PC-9 (cell line): ENCODE data around the gene SYTL2. TPM values are rescaled to one million over a fixed set of nuclear protein-coding genes. Genes with fewer than 3 reads are reported as not detected.

ENCODE experiments used
- BruUV-seq: library from RNA; stranded (reverse); fragments of 400-500 nt; replicated peaks from 2 replicates; lab custom pipeline; 2021; lab: Mats Ljungman, UMichigan
- CTCF ChIA-PET: fragments of 300-600 bp; sonication (Branson Sonifier 250); formaldehyde crosslinking; loops from one replicate; lab custom pipeline; 2022; ENCODE audit warnings: antibody characterized with exemption; lab: Charles Lee
- POLR2A ChIA-PET: fragments of 300-600 bp; sonication (Branson Sonifier 250); formaldehyde crosslinking; loops from one replicate; lab custom pipeline; 2022; ENCODE audit warnings: antibody characterized with exemption; ENCODE audit not compliant: unreplicated experiment; lab: Charles Lee
- DNase-seq, 2 experiments: peaks; one replicate each; pipeline versions ENCODE4 v3.0.0 to v3.0.0-alpha.2; 2015 to 2022; ENCODE audit warnings: mixed read lengths in 1 of 2
- H2AFZ ChIP-seq: fragments of 200-600 bp; sonication (generic); 2 replicates; pipeline ENCODE4 v1.8.1; 2017; ENCODE audit warnings: antibody characterized with exemption
- H3F3A ChIP-seq: fragments of 200-600 bp; sonication (generic); 2 replicates; pipeline ENCODE4 v1.8.1; 2017; ENCODE audit warnings: antibody characterized with exemption, mild to moderate bottlenecking, low read depth; ENCODE audit not compliant: insufficient read depth
- H3K27ac ChIP-seq: fragments of 200-600 bp; sonication (generic); 2 replicates; pipeline ENCODE4 v1.6.1; 2016; ENCODE audit warnings: mixed run types
- H3K27me3 ChIP-seq: fragments of 200-600 bp; sonication (generic); 2 replicates; pipeline ENCODE4 v1.6.1; 2016; ENCODE audit warnings: low read depth, mixed run types; ENCODE audit not compliant: insufficient read depth
- H3K36me3 ChIP-seq: fragments of 200-600 bp; sonication (generic); 2 replicates; pipeline ENCODE4 v1.6.1; 2016; ENCODE audit warnings: low read depth, mixed run types
- H3K4me1 ChIP-seq: fragments of 200-600 bp; sonication (generic); replicated peaks from 2 replicates; pipeline ENCODE4 v1.6.1; 2016; ENCODE audit warnings: mixed run types; ENCODE audit not compliant: insufficient read depth
- H3K4me2 ChIP-seq: fragments of 200-600 bp; sonication (generic); 2 replicates; pipeline ENCODE4 v1.6.1; 2017; ENCODE audit warnings: mixed run types
- H3K4me3 ChIP-seq: fragments of 200-600 bp; sonication (generic); 2 replicates; pipeline ENCODE4 v1.6.1; 2016; ENCODE audit warnings: mixed run types
- H3K79me2 ChIP-seq: fragments of 200-600 bp; sonication (generic); 2 replicates; pipeline ENCODE4 v1.6.1; 2017; ENCODE audit warnings: low read depth, mixed run types
- H3K9me2 ChIP-seq: fragments of 200-600 bp; sonication (generic); 2 replicates; pipeline ENCODE4 v1.8.1; 2017; ENCODE audit warnings: mild to moderate bottlenecking; ENCODE audit not compliant: insufficient read depth
- H3K9me3 ChIP-seq: fragments of 200-600 bp; sonication (generic); 2 replicates; pipeline ENCODE4 v1.8.1; 2016; ENCODE audit warnings: low read depth; ENCODE audit not compliant: insufficient read depth
- H4K20me1 ChIP-seq: fragments of 200-600 bp; sonication (generic); 2 replicates; pipeline ENCODE4 v1.8.1; 2017; ENCODE audit not compliant: insufficient read depth
- EZH2 ChIP-seq: fragments of 200-600 bp; sonication (generic); IDR thresholded peaks from 2 replicates; pipeline ENCODE4 v1.8.0; 2017; ENCODE audit warnings: antibody characterized with exemption, low read depth
- intact Hi-C: fragments of 100-400 bp; cut with micrococcal nuclease; formaldehyde crosslinking; loops from one replicate; pipeline ENCODE4 v1.10.0; 2022; ENCODE audit not compliant: unreplicated experiment
- total RNA-seq: library from RNA; stranded (reverse); gene quantifications from 2 replicates; pipeline ENCODE4 v1.2.3, GENCODE V29; 2021
- TF ChIP-seq, protein P1 (sequence below): fragments of 200-600 bp; sonication (generic); conservative IDR thresholded peaks from 2 replicates; pipeline ENCODE4 v1.6.1; 2017; ENCODE audit warnings: mixed run types, antibody characterized with exemption, mild to moderate bottlenecking, moderate library complexity

The SYTL2 gene
- total RNA-seq, 1 experiment from 2014 or later = 13.3 TPM

DNA sequence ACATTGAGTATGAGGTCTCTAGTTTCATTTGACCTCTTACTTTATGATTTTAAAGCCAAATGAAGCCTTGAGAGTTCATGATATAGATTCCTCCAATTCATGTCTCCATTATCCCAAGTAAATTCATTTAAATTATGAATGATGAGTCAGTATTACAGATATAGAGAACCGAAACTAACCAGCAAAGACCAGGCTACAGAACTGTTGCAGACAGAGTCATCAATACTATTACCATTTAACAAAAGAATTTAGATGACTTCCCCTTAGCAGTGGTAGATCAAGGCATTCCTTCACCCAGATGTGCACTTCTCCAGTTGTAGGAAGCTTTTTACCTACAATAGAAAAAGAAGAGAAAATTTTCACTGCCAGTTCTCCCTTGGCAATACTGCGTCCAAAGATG, 113.2 kb downstream of the SYTL2 start:
- H3K27me3 ChIP-seq = no peaks in the 10 kb centered on the region
- DNase-seq = no peak
- POLR2A ChIA-PET = no interaction called here
- BruUV-seq = no TSS peak
- no peaks in the 10 kb centered on the region for H3K79me2 ChIP-seq
- TF ChIP-seq, protein P1, sequence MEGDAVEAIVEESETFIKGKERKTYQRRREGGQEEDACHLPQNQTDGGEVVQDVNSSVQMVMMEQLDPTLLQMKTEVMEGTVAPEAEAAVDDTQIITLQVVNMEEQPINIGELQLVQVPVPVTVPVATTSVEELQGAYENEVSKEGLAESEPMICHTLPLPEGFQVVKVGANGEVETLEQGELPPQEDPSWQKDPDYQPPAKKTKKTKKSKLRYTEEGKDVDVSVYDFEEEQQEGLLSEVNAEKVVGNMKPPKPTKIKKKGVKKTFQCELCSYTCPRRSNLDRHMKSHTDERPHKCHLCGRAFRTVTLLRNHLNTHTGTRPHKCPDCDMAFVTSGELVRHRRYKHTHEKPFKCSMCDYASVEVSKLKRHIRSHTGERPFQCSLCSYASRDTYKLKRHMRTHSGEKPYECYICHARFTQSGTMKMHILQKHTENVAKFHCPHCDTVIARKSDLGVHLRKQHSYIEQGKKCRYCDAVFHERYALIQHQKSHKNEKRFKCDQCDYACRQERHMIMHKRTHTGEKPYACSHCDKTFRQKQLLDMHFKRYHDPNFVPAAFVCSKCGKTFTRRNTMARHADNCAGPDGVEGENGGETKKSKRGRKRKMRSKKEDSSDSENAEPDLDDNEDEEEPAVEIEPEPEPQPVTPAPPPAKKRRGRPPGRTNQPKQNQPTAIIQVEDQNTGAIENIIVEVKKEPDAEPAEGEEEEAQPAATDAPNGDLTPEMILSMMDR = no peak
- TF ChIP-seq EZH2 = no peak
- intact Hi-C loops = loop anchor here (10.0 kb wide), 2 partner anchors 127 to 247 kb away; no protein-coding TSS in a partner anchor
- H3F3A ChIP-seq = no peaks in the 10 kb centered on the region
- peaks cover 8% of the 10 kb centered on the region; the same call in 1 of the 2 replicates for H3K4me1 ChIP-seq
- no peaks in the 10 kb centered on the region; the same call in 1 of the 2 replicates for H3K9me3 ChIP-seq
- no peaks in the 10 kb centered on the region for H3K9me2 ChIP-seq
- no peak overlapping the region for H3K27ac ChIP-seq
- no peak overlapping the region for H3K4me2 ChIP-seq
- no peak overlapping the region for H2AFZ ChIP-seq
- CTCF ChIA-PET = no interaction called here
- H3K36me3 ChIP-seq = 0 out of 2 replicates have a peak, but pooled peaks cover 7% of the 10 kb centered on the region
- no peak overlapping the region for H3K4me3 ChIP-seq
- no peaks in the 10 kb centered on the region for H4K20me1 ChIP-seq

DNA sequence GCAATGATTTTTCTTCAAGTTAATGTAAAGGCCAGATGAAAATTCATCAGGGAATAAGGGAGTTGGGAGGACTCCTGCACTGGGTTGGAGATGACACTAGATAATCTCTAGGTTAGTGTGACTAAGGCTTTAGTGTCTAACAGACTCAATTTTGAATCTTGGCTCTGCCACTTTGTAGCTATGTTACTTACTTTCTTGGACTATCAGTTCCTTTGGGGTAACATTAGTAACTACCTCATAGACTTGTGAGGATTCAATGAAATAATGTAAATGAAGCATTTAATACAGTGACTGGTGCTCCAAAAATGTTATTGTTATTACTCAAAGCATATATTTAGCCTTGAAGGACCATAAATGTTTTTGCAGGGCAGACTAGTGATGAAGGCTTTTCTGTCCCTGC, 115.4 kb downstream of the SYTL2 start:
- no peaks in the 10 kb centered on the region for H3K27me3 ChIP-seq
- 0 out of 2 replicates have a peak, but pooled peaks cover 7% of the 10 kb centered on the region for H3K36me3 ChIP-seq
- H3K9me3 ChIP-seq = no peaks in the 10 kb centered on the region; the same call in 1 of the 2 replicates
- no TSS peak for BruUV-seq
- no peaks in the 10 kb centered on the region for H3F3A ChIP-seq
- no peak overlapping the region for H3K4me3 ChIP-seq
- DNase-seq = no peak
- TF ChIP-seq, protein P1 = no peak
- no peak for TF ChIP-seq EZH2
- no peaks in the 10 kb centered on the region for H3K9me2 ChIP-seq
- no peak overlapping the region for H3K4me2 ChIP-seq
- no peaks in the 10 kb centered on the region for H3K79me2 ChIP-seq
- no peak overlapping the region for H2AFZ ChIP-seq
- intact Hi-C loops = loop anchor here (10.0 kb wide), 2 partner anchors 129 to 249 kb away; no protein-coding TSS in a partner anchor
- POLR2A ChIA-PET = interaction anchor here (0.7 kb wide), 1 partner anchor 158 kb away, joined by 5 read pairs; no protein-coding TSS in a partner anchor
- CTCF ChIA-PET = no interaction called here
- no peaks in the 10 kb centered on the region for H4K20me1 ChIP-seq
- H3K27ac ChIP-seq = no peak overlapping the region
- H3K4me1 ChIP-seq = peaks cover 14% of the 10 kb centered on the region; the same call in 1 of the 2 replicates

DNA sequence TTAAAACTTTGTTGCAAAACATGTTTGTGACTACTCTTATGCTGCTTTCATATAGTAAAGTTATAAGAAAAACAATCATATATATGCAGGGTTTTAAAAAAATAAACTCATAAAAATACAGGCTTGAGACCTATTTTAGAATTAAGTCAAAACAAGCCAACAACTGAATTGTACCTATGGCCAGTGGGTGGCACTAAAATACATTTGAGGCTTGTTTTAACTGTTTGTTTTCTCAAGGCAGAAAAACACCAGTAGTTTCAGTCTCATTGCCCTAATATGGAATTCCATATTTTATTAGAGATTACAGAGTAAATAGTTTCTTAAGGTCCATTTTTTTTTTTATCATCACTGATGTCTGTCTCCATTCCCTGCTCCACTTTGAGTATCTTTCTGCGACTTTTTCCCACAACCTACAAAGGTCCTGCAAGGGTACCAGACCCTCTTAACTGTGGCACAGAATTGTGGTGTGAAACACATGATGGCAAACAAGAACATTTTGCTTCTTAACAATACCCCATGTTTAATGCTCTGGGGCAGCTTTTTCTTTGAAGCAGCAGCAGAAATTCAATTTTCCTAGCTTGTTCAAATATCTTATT, 116.5 kb downstream of the SYTL2 start:
- H4K20me1 ChIP-seq = no peaks in the 10 kb centered on the region
- H3K9me3 ChIP-seq = no peaks in the 10 kb centered on the region; the same call in 1 of the 2 replicates
- H3K36me3 ChIP-seq = 0 out of 2 replicates have a peak, but pooled peaks cover 7% of the 10 kb centered on the region
- H3F3A ChIP-seq = no peaks in the 10 kb centered on the region
- H3K79me2 ChIP-seq = no peaks in the 10 kb centered on the region
- CTCF ChIA-PET = interaction anchor here (0.6 kb wide), 1 partner anchor 606 kb away, joined by 3 read pairs; no protein-coding TSS in a partner anchor
- DNase-seq = peak in 1 of 2 experiments; percentile 48
- no peak overlapping the region for H3K27ac ChIP-seq
- BruUV-seq = no TSS peak
- intact Hi-C loops = loop anchor here (1.0 to 10.0 kb wide), 3 partner anchors 130 to 250 kb away; no protein-coding TSS in a partner anchor
- no peak overlapping the region for H3K4me2 ChIP-seq
- H3K4me1 ChIP-seq = peaks cover 14% of the 10 kb centered on the region; the same call in 1 of the 2 replicates
- H3K4me3 ChIP-seq = no peak overlapping the region
- no peak overlapping the region for H2AFZ ChIP-seq
- TF ChIP-seq EZH2 = no peak
- TF ChIP-seq, protein P1 = peak; percentile 82
- no peaks in the 10 kb centered on the region for H3K9me2 ChIP-seq
- POLR2A ChIA-PET = interaction anchor here (0.6 kb wide), 1 partner anchor 150 kb away, joined by 3 read pairs; no protein-coding TSS in a partner anchor
- H3K27me3 ChIP-seq = no peaks in the 10 kb centered on the region
